ENCODE results near the gene GALNT1.

- TF ChIP-seq CTCF (IDR thresholded peaks at IDR 0.05 in 2 of 3, conservative IDR thresholded peaks at IDR 0.05 in 1 of 3; ENCODE audit: insufficient read depth in 2 of 3, low read depth in 1 of 3, low read length in 3 of 3) (no peak), POLR2A (conservative IDR thresholded peaks at IDR 0.05) (no peak), NR1H2 (CRISPR knock-in tag; IDR thresholded peaks at IDR 0.05) (no peak), SUPT5H (IDR thresholded peaks at IDR 0.05) (no peak)
Measured at GRCh38 chr18:35582899-35583558, 1.5 kb downstream of the GALNT1 start.

Data from K562 (cell line).